NCI-H187 (cell line): ENCODE results near the gene AIFM3.
"Not testable (repeated sequence)": the region's sequence is repeated elsewhere in the genome, so short reads cannot be mapped to it uniquely, and the experiment has no call there.

Experiments used
- DNase-seq, 2 experiments: peaks; one replicate each; lab custom pipeline; 2025; lab: John Stamatoyannopoulos, UW

AIFM3 gene

GRCh38 chr22:20940904-20941385, 26.1 kb upstream of the AIFM3 start:
- no peak for DNase-seq

DNA sequence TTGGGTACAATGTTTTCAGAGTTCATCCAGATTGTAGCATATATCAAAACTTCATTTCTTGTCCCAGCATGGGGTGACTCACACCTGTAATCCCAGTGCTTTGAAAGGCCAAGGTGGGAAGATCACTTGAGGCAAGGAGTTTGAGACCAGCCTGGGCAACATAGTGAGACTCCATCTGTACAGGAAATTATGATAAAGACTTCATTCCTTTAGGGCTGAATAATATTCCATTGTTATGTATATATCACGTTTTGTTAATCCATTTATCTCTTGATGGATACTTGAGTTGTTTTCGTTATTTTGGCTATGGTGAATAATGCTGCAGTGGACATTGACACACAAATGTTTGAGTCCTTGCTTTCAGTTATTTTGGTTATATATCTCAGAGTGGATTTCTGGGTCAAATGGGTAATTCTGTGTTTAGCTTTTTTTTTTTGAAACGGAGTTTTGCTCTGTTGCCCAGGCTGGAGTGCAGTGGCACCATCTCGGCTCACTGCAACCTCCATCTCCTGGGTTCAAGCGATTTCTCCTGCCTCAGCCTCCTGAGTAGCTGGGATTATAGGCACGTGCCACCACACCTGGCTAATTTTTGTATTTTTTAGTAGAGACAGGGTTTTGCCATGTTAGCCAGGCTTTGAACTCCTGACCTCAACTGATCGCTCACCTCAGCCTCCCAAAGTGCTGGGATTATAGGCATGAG, 24.7 kb upstream of the AIFM3 start:
- not testable (repeated sequence) for DNase-seq

DNA sequence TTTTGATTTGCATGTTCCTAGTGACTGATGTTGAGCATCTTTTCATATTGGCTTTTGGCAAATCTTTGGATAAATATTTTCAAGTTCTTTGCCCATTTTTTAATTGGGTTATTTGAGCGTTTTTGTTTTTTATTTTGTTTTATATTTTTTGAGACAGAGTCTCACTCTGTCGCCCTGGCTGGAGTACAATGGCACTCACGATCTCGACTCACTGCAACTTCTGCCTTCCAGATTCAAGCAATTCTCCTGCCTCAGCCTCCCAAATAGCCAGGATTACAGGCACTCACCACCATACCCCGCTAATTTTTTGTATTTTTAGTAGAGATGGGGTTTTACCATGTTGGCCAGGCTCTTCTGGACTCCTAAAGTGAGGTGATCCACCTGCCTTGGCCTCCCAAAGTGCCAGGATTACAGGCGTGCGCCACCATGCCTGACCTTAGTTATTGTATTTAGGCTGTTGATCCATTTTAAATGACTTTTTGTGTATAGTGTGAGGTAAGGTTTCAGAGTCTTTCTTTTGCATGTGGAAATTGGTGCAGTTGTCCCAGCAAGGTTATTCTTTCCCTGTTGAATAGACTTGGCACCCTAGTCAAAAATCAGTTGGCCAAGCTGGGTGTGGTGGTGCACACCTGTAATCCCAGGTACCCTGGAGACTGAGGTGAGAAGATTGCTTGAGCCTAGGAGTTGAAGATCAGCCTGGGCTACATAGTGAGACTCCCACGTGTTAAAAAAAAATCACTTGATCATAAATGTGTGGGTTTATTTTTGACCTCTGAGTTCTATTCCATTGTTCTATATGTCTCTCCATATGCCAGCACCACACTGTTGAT, 23.7 kb upstream of the AIFM3 start:
- DNase-seq, result no peak

- DNase-seq, result no peak
Measured at GRCh38 chr22:20944042-20944441, 23.0 kb upstream of the AIFM3 start.

GRCh38 chr22:20945578-20945934, 21.5 kb upstream of the AIFM3 start:
- no peak for DNase-seq

DNA sequence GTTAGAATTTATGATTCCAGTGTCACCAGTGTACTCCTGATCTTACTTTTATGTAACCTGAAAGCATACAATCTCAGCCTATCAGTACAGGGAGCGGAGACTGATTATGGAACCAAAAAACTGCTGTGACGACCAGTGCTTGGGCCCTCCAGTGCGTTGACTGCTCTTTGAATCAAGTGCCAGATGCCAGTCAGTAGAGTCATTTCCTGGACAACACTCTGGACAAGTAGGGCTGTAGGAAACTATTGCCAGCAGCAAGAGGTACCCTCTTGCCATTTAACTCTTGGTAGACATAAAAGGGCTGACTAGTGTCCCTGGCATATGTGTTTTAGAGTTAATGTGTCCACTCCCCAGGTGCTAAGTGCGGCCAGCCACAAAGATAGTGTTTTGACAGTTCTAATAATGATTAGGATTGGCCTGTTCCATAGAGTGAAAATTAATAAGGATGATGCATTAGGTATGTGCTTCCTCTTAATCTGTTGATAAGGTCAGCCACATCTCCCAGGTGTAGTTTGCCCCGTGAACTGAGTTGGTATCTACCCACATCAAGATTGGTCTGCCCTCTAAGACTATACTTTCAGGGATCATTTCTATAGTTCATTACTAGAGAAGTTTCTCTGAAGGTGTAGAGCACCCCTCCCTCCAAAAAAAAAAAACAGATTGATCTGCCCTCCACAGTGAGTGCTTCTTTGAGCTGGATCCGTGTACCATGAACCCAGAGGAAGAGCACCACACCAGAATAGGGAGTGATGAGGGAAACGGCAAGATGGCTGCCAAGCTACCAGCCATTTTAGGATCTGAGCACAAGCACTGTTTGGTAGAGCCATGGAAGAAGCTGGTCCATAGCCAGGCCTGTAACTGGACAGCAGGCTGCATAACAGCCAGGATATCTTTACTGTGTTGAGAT, 20.7 kb upstream of the AIFM3 start:
- no peak for DNase-seq

DNA sequence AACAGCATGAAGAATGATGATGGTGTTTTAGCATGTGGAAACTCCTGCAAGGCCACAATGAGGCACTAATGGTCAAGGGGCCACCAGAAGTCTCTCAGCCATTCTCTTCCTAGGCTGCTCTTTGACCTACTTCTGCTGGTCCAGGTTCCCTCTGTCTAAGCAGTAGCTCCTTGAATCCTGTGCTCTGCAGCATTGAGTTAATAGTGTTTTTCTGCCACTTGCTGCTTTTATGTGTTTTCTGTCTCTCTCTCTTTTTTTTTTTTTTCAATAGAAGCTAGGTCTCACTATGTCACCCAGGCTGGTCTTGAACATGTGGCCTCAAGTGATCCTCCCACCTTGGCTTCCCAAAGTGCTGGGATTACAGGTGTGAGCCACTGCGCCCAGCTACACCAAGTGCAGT, 20.1 kb upstream of the AIFM3 start:
- DNase-seq, result no peak

GRCh38 chr22:20948450-20948849, 18.6 kb upstream of the AIFM3 start:
- DNase-seq, result no peak

DNA sequence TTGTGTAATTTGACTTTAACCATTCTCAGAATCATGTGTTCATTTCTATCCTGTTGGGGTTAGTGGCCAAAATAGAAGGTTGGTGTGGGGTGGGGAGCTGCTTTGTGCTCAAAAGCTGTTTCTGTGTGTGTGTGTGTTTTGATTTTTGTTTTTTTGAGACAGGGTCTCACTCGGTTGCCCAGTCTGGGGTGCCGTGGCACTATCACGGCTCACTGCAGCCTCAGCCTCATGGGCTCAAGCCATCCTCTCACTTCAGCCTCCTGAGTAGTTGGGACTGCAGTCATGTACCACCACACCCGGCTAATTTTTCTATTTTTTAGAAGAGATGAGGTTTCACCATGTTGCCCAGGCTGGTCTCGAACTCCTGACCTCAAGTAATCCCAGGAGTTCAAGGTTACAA, 18.1 kb upstream of the AIFM3 start:
- DNase-seq, result no peak

- no peak for DNase-seq
Measured at GRCh38 chr22:20949698-20950183, 17.3 kb upstream of the AIFM3 start.

DNA sequence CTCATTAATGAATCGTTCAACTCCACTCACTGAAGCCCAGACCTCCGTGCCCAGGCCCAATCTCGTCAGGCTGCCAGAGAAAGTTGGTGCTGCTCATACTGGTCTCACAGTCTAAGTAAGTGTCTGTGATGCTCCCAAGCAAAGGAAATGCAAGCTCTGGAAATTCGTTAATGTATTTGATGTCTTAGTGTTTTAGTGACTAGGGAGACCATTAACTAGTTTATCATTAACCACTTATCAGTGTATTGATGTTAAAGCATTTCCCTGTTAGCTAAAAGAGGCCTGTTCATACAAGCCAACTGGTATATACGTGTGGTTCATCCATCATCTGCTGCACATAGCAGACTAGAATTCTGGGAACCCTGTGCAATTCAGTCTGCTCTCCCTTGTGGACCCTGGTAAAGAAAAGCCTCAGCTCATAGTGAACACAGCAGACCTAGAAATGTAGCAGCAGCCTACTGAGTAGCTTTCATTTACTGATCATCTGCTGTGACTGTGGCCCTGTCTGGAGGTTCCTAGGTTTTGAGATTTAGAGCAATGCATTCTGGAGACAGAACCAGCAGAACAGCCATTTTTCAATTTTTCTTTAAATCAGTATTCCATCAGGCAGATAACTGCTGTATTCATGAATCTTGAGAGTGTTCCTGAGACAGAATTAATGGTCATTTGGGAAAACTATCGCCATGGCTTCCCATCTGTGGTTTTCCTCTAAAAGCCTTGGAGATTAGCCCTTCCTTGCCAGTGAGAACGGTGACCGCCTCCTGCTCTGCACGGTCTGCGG, 15.7 kb upstream of the AIFM3 start:
- no peak for DNase-seq

GRCh38 chr22:20951932-20952380, 15.1 kb upstream of the AIFM3 start:
- no peak for DNase-seq

DNA sequence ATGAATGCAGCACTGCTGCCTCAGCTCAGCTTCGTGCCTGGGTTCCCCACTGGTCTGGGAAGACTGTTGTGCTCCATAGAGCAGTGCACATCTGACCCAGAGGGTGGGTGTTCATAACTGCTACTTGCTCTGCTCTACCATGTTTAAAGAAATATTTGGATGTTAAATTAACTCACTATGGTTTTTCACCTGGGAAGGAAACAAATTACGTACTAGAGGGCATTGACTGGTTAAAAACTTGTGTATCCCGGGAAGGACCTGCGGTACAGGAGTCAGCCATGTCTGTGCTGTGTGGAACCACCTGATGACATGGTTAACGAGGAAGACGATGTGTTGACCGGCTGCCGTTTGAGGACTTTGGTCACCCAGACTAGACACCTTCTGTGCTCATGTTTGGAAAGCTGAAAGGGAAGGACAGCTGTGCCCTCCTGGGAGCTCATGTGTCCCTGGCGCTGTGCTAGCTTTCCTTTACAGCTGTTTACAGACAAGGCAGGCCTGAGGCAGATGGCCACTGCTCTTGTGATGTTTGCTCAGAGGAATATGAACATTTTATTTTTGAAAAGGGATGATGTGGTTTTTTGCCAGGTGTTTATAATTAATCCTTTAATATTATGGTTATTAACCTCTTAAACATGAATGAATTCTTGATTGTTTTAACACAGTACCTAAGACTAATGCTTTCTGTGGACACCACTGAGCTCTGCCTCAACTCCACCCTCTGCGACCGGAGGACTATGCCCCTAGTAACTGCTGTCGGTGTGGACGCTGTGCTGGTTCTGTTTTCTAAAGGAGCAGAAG, 14.3 kb upstream of the AIFM3 start:
- DNase-seq, result no peak

DNA sequence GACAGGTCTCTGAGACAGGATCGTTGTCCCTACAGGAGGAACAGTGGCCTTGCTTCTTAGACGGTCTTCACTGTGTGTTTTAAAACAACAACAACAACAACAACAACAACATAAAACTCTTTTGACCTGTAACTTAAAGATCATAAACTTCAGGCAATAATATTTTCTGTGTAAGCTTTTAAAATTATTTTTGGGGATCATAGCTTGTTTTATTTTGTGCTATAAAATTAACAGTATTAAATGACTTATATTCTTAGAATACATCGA, 13.8 kb upstream of the AIFM3 start:
- no peak for DNase-seq

- no peak for DNase-seq
Measured at GRCh38 chr22:20953668-20954500, 13.2 kb upstream of the AIFM3 start.

GRCh38 chr22:20955548-20955947, 11.5 kb upstream of the AIFM3 start:
- DNase-seq, result no peak

DNA sequence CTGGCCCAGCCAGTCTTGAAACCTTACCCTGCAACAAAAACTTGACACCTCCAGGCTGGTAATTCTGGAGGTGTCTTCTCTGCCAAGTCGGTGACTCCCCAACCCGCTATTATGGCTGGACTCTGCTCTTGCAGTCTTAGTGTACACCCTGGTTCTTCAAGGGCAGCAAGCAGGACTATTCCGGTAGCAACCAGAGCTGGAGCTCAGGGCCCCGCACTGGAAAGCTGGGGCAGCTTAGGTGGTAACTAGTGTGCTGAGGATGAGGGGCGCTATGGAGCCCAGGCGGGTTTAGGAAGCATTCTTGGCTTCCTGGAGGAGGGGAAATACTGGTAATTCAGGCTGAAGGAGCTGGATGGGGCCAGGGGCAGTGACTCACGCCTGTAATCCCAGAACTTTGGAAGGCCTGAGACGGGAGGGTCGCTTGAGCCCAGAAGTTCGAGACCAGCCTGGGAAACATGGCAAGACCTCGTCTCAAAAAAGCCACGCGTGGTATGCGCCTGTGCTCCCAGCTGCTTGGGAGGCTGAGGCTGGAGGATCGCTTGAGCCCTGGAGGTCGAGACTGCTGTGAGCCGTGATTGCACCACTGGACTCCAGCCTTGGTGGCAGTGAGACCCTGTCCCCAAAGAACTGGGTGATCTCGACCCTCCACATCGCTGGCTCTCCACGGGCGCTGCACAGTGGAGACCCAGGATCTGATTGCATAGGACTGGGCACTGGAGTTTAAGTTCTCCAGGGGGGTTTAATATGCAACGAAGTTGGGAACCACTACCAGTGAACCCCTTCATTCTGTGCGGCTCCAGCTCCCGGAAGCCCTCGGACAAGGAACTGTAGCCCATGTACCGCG, 10.6 kb upstream of the AIFM3 start:
- DNase-seq, result no peak

- no peak for DNase-seq
Measured at GRCh38 chr22:20957102-20957682, 9.9 kb upstream of the AIFM3 start.
